HG02642 (cell line): ENCODE results near the gene RALA.
"Not testable (repeated sequence)": the region's sequence is repeated elsewhere in the genome, so short reads cannot be mapped to it uniquely, and the experiment has no call there.

Experiments used
- ATAC-seq: cut with Tn5 transposase; IDR thresholded peaks from one replicate; pipeline ENCODE4 v1.9.1; 2021; ENCODE audit warnings: mild to moderate bottlenecking; ENCODE audit not compliant: unreplicated experiment, poor library complexity

The RALA gene

DNA sequence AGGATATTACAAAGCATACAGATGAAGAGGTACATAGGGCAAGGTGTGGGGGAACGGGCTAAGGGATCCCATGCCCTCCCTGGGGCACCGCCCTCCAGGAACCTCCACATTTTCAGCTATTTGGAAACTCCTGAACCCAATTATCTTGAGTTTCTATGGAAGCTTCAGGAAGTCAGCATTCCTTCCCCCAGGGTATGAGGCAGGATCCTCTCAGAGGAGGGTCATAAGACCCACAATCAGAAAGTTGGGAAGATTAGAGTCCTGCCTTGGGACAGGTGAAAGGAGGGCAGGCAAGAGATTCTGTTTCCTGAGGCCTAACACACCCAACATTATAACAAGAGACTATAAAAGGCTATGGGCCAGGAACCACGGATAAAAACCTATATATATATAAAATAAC lies 98.0 kb downstream of the RALA start:
- ATAC-seq = no peak

GRCh38 chr7:39721919-39722597 lies 98.7 kb downstream of the RALA start:
- ATAC-seq = no peak

DNA sequence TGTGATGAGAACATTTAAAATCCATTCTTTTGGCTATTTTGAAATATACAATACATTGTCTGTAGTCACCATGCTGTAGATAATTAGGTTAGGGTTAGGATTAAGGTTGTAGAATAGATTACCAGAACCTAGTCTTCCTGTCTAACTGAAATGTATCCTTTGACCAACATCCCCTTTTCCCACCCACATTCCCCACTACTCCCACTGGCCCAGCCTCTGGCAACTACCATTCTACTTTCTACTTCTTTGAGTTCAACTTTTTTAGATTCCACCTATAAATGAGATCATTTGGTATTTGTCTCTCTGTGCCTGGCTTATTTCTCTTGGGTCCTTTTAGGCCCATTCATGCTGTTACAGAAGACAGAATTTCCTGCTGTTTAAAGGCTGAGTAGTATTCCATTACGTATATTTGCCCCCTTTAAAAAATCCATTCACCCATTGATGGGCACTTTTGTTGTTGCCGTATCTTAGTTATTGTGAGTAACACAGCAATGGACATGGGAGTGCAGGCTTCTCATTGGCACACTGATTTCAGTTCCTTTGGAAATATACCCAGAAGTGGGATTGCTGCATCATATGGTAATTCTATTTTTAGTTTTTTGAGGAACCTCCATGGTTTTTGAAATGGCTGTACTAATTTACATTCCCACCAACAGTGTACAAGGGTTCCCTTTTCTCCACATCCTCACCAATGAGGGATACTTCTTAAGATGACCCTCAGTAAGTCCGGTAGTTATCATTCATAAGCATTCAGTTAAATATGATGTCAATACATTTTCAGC lies 104.0 kb downstream of the RALA start:
- ATAC-seq = no peak

- ATAC-seq = peak; percentile 95
These were observed 109.7 kb downstream of the RALA start for GRCh38 chr7:39732837-39733804.

DNA sequence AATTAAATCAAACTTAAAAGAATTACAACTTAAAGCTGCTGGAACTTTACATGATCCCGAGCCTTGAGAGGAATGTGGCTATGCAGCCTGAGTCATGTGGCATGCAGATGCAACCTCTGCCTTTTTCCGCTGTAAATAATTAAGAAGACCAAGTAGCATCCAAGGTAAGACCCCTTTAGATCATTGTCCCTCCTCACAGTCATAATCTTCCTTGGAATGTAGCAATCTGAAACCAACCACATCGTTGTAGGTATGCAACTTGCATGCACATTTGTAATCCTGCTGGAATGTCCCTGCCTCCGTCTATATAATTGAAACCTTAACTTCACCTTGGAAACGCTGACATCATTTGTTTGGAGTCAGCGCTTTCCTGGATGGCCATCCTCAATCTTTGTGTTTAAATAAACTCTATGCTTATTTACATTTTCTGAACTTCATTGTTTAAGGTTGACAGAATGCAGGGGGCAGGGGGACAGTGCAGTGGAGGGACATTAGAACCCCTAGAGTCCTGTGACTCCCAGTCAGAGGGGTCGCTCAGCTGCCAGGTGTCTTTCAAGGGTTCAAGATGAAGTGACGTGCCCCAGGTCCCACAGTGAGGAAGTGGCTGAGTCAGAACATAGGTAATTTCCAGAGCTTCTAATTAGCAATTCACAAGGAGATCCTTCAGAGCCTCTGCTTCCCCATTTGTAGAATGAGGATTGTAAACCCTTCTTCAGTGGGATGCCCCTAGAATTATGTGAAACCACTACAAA lies 110.7 kb downstream of the RALA start:
- ATAC-seq = no peak

- no peak for ATAC-seq
These were observed 111.2 kb downstream of the RALA start for GRCh38 chr7:39734633-39735004.

- ATAC-seq = no peak
These were observed 112.5 kb downstream of the RALA start for GRCh38 chr7:39735903-39736302.

- ATAC-seq = no peak
These were observed 118.7 kb downstream of the RALA start for GRCh38 chr7:39741942-39742623.

- ATAC-seq = no peak
These were observed 121.2 kb downstream of the RALA start for GRCh38 chr7:39744620-39745019.

- no peak for ATAC-seq
These were observed 121.9 kb downstream of the RALA start for GRCh38 chr7:39745320-39745719.

DNA sequence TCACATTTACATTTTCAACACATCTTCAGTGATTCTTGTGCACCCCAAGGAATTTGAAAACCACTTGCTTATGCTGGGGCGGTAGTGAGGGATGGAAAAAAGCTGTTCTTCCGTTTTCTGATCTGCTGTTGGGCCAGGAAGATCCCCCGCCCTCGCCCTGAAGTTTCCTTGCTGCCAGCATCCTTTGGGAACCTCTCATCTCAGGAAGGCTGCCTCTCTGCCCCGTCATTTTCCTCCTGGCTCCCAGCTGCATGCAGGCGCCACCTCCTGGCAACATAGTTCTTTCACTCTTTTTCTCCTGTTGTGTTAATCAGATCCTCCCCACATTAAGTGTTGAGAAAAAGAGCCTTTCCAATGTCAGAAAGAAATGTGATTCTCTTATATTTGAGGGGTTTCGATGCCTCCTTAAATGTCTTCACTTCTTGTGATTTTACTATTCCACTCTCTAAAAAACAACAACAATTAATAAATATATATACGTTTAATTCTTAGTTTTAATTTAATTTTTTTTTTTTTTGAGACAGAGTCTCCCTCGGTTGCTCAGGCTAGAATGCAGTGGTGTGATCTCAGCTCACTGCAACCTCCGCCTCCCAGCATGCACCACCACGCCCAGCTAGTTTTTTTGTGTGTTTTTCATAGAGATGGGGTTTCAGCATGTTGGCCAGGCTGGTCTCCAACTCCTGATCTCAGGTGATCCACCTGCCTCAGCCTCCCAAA lies 122.9 kb downstream of the RALA start:
- ATAC-seq = peak; percentile 60

GRCh38 chr7:39749177-39749576 lies 125.8 kb downstream of the RALA start:
- no peak for ATAC-seq

- peak; percentile 48 for ATAC-seq
These were observed 126.3 kb downstream of the RALA start for GRCh38 chr7:39749717-39750116.

DNA sequence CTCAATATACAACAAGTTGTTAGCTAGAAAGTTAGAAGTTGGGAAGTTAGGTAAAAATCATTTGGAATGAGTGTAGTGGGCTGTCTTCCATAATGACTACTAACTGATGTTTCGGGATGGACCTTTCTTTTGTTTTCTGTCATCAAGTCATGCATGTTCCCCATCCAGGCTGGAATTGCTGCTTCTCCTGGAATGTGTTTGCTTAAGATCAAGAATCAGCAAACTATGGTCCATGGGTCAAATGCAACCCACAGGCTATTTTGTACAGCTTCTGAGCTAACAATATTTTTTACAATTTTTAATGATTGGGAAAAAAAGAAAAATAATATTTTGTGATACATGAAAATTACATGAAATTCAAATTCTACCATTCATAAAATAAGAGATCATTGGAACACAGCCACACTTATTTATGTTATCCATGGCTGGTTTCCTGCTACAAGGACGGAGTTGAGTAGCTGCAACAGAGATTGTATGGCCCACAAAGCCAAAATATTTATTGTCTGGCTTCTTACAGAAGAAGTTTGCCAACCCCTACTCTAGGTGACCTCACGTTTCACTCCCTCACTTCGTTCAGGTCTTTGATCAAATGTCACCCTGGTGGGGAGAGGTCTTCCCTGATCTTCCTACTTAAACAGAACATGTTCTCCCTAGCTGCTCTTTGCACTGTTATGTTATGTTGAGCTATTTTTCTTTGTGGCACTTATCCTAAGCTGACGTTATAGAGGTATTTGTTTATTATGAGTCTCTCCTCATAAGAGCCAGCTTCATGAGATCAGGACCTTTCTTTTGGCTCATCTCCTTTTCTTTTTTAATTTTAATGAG lies 127.1 kb downstream of the RALA start:
- no peak for ATAC-seq

- not testable (repeated sequence) for ATAC-seq
These were observed 129.9 kb downstream of the RALA start for GRCh38 chr7:39753237-39753636.

GRCh38 chr7:39753823-39754325 lies 130.5 kb downstream of the RALA start:
- no peak for ATAC-seq

DNA sequence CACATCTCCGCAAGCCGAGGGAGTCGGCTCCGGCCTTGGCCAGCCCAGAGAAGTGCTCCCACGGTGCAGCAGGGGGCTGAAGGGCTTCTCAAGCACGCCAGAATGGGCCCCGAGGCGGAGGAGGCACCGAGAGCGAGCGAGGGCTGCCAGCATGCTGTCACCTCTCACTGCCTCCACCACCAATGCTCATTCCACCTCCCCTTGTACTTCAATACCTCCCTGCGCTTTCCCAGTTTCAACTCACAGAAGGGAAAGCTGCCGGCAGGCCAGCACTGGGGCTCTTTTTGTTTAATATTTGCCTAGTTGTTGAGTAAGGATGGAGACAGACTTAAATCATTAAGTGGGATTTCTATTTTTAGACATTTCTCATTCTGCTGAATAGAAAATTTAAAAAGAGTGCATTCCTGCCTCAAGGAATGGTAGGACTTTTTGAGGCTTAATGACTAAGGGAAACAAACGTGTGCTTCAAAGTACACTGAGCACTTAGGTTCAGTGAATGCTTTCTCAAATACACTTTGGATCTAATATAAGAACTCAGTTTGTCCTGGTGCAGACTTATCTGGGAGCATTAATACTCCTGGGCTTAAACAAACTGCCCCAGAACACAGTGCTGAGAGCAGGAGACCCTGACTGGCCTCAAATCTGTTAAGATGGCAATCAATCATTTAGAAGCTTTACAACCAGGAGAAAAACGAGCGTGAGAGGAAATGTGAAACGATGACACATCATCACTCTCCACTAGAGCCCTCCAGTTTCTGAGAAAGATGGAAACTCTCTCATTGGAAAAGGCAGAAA lies 131.2 kb downstream of the RALA start:
- no peak for ATAC-seq
